ENCODE results near the gene DGKA.
"Not testable (repeated sequence)": the region's sequence is repeated elsewhere in the genome, so short reads cannot be mapped to it uniquely, and the experiment has no call there.

The DGKA gene

DNA sequence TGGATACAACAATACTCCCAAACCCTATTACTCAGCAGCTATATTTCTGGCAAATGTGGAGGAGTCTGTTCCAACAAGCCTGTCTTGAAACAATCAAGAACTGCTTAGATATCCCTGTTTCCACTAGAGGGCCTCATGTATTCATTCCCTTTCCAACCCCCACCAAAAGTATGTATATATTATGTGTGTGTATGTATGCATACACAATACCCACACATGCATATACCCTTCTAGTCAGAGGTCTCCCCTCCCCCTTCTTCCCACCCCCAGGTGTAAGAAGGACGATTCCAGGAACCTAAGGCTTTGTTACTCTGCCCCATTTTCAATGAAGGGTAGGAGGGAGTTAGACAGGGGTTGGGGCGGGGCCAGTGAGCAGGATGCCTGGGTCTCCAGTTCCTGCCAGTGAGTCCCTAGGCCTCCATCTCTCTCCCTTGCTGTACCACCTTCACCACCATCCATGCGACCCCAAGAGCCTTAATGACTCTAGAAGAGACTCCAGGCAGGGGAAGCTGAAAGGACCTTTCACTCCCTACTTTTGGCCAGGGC, at the start of gene DGKA:
TSS of gene DGKA (plus strand) at position 392 of the 546 bp plus-strand sequence. CDS start 5,342 bp downstream, outside the sequence.
- DNase-seq (ENCODE audit: low read depth), result peak; percentile 74

- DNase-seq (ENCODE audit: low read depth), result no peak
These were observed 45.8 kb upstream of the DGKA start for GRCh38 chr12:55885113-55885512.

GRCh38 chr12:55891310-55891709, 39.7 kb upstream of the DGKA start:
- no peak for DNase-seq (ENCODE audit: low read depth)

GRCh38 chr12:55893723-55894122, 37.2 kb upstream of the DGKA start:
- no peak for DNase-seq (ENCODE audit: low read depth)

DNA sequence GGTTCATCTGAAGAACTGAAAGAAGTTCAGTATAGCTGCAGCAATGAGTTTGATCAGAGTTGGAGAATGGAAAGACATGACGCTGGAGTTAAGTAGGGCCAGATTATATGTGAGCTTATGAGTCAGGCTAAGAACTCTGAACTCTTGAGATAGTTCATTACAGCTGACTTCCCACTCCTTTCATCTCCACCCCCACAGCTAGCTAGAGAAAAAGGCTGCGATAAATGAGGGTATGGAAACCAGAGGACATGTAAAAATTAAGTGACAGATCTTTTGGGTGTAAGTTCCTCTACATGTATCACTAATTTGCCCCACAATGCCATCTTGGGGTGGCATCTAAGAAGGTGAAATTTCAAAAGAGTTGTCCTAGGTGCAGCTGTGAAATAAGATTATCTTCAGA, 31.9 kb upstream of the DGKA start:
- peak; percentile 69 for DNase-seq (ENCODE audit: low read depth)

- no peak for DNase-seq (ENCODE audit: low read depth)
These were observed 29.0 kb upstream of the DGKA start for GRCh38 chr12:55901881-55902490.

DNA sequence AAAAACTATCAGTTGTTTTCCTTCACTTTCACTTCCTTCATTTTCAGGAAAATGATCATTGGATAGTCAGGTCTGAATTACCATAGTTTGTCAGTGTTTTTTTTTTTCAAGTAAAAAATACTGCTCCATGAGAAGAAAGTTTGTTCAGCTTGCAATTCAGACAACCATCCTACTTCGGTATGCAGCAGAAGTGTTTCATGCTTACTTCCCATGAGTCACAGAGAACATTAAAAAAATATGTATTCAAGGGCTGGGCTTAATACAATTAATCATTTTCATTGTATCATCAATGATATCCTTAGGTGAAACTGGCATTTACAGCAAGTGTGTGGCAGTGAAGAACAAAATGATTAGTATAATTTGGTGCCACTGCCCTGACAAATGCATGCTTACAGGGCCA, 24.9 kb upstream of the DGKA start:
- DNase-seq (ENCODE audit: low read depth), result peak; percentile 74

DNA sequence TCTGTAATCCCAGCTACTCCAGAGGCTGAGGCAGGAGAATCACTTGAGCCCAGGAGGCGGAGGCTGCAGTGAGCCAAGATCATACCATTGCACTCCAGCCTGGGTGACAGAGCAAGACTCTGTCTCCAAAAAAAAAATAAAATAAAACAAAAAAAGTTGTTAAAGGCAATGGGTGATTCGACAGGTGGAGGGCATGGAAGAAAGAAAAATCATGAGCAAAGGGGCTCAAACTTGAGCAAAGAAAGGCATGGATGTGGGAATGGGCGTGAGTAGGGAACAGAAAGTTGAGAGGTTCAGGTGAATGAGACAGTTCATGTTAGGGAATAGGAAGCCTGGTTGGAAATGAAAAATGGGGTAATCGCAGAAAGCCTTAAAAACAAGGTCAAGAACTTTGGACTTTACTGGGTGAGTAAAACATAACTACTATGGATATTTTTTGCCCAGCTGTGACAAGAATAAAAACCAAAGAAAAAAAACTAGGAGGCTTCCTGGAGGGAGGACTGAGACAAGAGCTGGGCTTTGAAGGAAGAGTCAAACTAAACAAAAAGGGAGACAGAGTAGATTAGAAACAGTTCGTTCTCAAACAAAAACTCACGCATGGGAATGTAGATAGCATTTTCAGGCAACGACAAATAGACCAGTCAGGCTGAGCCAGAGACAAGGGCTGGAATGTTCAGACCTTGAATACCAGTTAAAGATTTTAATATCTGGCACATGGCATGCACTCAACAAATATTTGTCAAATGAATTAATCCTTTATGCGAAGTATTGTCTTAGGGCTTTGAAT, 22.0 kb upstream of the DGKA start:
- DNase-seq (ENCODE audit: low read depth), result peak; percentile 25

DNA sequence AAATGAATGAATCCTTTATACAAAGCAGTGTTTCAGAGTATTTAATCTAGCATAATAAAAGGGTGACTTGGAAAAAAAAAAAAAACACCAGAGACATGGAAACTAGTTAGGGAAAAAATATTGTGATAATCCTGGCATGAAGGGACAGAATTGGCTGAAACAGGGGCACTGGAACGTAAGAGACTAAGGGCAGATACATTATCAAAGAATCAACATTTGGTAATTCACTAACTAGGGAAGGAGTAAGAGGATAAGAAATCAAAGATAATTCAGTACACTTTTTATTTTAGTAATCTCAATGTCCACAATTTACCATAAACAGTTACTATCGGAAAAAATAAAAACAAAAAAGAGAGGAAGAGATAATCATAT, 21.5 kb upstream of the DGKA start:
- DNase-seq (ENCODE audit: low read depth), result no peak

GRCh38 chr12:55912908-55913307, 18.1 kb upstream of the DGKA start:
- DNase-seq (ENCODE audit: low read depth), result no peak

GRCh38 chr12:55915482-55915859, 15.5 kb upstream of the DGKA start:
- no peak for DNase-seq (ENCODE audit: low read depth)

DNA sequence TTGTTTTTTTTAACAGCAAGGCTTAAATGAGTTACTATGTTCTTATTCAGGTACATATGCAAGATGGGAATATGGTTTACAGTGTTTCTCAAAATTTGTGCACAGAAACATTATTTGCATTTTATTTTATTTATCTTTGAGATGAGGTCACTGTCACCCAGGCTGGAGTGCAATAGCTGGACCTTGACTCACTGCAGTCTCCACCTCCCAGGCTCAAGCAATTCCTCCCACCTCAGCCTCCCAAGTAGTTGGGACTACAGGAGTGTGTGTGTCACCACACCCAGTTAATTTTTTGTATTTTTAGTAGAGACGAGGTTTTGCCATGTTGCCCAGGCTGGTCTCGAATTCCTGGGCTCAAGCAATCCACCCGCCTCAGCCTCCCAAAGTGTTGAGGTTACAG, 11.9 kb upstream of the DGKA start:
- peak; percentile 33 for DNase-seq (ENCODE audit: low read depth)

DNA sequence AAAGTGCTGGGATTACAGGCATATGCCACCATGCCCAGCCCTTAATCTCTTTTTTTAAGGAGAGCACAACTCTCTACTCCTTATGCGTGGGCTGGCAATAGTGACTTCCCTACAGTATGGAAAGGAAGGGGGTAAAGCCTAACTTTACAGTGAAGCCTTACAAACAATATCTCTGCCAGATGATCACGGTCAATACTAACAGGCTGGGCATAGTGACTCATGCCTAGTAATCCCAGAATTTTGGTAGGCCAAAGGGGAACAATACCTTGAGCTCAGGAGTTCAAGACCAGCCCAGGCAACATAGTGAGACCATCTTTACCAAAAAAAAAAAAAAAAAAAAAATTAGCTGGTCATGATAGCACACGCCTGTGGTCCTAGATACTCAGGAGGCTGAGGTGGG, 8.8 kb upstream of the DGKA start:
- DNase-seq (ENCODE audit: low read depth), result no peak

GRCh38 chr12:55923648-55924047, 7.3 kb upstream of the DGKA start:
- DNase-seq (ENCODE audit: low read depth), result not testable (repeated sequence)

DNA sequence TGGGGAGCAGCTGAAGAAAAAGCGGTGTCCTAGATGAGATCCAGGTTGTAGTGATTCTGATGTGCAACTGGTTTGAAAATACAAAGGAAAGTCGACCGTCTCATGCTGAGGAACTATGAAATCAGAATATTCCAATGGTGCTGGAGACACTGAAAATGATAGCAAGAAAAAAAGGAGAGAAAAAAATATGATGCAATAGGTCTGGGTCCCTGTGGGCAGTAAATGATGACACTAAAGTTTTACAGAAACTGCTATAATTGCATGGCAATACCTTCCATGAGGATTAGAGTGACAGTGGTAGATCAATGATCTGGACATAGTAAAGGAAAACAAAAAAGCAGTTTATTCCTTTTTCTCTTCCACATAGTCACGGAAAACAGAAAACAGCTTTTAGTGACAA, 5.6 kb upstream of the DGKA start:
- DNase-seq (ENCODE audit: low read depth), result no peak

DNA sequence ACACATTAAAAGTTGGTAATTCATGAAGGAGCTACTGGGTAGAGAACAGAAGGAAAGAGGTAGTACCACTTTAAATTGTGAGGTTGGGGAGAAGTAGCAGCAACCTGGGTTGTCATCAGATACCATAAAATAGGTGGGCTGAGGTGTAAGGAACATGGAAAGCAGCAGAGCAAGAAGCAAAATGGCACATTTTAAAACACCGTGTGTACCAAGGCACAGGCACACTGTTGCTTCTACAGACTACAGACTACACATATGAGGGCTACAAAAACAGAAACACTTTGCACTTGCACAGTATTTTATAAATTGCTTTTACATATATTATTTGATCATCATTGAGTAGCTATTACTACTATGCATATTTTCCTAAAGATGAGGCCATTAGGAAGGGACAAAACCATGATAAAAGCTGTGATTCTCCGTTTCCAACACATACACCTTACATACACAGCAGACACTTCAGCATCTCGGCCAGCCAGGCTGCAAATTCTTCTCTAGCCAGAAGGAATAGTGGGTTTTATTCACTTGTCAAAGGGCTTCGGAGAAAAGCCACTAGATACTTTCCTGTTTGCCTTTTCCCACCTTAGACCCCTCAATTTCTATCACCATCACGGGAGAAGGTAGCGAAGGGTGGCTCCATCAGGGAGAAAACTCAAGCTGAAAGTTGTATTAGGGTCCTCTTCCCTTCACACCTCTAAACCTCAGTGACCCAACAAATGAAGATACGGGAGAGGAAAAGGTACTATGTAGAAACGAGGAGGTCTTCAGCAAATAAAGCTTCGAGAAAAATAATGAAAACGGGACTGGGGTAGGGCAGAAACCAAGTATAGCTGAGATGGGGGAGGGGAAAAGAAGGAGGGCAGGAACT, 4.9 kb upstream of the DGKA start:
- DNase-seq (ENCODE audit: low read depth), result peak; percentile 15

- peak; percentile 91 for DNase-seq (ENCODE audit: low read depth)
These were observed 4.0 kb upstream of the DGKA start for GRCh38 chr12:55926738-55927587.

GRCh38 chr12:55927588-55928502, 3.1 kb upstream of the DGKA start, which contains the start of gene PYM1:
TSS of gene PYM1 (minus strand) at chr12:55927894. CDS start at chr12:55927761, 133 bp downstream.
- DNase-seq (ENCODE audit: low read depth), result peak; percentile 58

DNA sequence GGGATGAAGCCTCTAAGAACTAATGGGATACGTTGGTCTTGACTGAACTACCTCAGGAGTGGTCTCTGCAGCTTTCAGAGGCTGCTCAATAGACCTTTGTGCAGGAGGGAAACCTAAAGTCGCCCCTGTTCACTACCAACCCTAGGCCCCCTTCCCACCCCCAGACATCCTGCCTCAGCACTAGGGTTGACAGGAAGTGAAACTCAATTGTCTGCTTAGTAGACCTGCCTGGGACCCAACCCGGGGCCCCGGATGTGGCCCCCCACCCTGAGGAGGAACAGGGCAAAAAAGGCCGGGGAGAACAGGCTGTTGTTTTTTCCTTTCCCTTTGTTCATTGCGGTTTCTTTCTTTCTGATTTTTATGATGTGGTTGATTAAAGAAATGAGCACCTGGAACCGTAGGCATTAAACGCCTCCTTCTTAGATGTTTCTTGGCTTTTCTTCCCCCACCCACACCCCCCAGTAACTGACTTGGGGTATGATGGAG, 1.6 kb upstream of the DGKA start:
- DNase-seq (ENCODE audit: low read depth), result no peak

- DNase-seq (ENCODE audit: low read depth), result no peak
These were observed 386 bp downstream of the DGKA start for GRCh38 chr12:55931317-55931779.

Measured in amniotic epithelial cell (primary cell).